Coronary artery (tissue), 2 donors: Measurements from ENCODE around the gene MZF1.

Experiments
- DNase-seq: peaks from one replicate; pipeline ENCODE4 v3.0.0-alpha.2; 2017; ENCODE audit warnings: low spot score
- H3K27ac ChIP-seq, 2 donors: fragments of 200-600 bp; sonication (generic); one replicate each; pipeline ENCODE4 v1.5.1; 2016 to 2019
- H3K4me3 ChIP-seq: fragments of 200-600 bp; sonication (generic); 2 replicates; pipeline ENCODE4 v1.5.1; 2016; ENCODE audit warnings: mild to moderate bottlenecking, moderate library complexity
- TF ChIP-seq, protein P1 (sequence below): fragments of 200-600 bp; sonication (generic); IDR thresholded peaks from one replicate; pipeline ENCODE4 v1.5.1; 2019; ENCODE audit warnings: antibody characterized with exemption

Gene MZF1

DNA sequence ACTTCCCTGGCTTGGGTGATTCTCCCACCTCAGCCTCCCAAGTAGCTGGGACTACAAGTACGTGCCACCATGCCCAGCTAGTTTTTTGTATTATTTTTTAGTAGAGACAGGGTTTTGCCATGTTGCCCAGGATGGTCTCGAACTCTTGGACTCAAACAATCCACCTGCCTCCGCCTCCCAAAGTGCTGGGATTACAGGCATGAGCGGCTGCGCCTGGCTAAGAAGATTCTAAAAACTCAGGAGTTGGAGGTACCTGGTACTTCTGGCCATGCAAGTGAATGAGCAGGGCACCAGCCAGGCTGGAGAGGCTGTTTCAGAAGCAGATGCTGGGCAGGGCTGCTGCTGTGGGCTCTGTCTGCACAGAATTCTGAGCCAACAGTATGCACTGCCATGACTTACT is 6.1 kb downstream of the MZF1 start:
- DNase-seq = no peak
- H3K4me3 ChIP-seq = no peak overlapping the region
- TF ChIP-seq, protein P1, sequence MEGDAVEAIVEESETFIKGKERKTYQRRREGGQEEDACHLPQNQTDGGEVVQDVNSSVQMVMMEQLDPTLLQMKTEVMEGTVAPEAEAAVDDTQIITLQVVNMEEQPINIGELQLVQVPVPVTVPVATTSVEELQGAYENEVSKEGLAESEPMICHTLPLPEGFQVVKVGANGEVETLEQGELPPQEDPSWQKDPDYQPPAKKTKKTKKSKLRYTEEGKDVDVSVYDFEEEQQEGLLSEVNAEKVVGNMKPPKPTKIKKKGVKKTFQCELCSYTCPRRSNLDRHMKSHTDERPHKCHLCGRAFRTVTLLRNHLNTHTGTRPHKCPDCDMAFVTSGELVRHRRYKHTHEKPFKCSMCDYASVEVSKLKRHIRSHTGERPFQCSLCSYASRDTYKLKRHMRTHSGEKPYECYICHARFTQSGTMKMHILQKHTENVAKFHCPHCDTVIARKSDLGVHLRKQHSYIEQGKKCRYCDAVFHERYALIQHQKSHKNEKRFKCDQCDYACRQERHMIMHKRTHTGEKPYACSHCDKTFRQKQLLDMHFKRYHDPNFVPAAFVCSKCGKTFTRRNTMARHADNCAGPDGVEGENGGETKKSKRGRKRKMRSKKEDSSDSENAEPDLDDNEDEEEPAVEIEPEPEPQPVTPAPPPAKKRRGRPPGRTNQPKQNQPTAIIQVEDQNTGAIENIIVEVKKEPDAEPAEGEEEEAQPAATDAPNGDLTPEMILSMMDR = no peak
- H3K27ac ChIP-seq = no peak overlapping the region

DNA sequence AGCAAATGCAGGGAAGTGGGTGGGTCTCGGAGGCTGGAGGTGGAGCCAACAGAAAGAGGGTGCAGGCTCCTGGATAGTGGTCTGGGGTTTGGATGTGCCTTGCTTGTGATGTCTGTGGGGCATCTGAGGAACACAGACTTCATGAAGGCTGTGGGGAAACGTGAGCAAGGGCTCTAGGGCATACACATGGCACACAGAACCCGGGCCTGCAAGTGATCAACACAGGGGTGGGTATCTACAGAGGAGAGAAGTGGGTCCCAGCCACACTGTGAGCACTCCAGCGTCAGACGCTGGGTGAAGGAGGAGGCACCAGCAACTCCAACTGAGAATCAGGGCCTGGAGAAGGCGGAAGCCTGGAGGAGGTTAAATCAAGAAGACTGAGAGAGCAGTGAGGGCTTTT is 9.3 kb downstream of the MZF1 start:
- TF ChIP-seq, protein P1 = no peak
- Histone ChIP-seq H3K27ac (no peak overlapping the region), H3K4me3 (no peak overlapping the region)
- DNase-seq = no peak

DNA sequence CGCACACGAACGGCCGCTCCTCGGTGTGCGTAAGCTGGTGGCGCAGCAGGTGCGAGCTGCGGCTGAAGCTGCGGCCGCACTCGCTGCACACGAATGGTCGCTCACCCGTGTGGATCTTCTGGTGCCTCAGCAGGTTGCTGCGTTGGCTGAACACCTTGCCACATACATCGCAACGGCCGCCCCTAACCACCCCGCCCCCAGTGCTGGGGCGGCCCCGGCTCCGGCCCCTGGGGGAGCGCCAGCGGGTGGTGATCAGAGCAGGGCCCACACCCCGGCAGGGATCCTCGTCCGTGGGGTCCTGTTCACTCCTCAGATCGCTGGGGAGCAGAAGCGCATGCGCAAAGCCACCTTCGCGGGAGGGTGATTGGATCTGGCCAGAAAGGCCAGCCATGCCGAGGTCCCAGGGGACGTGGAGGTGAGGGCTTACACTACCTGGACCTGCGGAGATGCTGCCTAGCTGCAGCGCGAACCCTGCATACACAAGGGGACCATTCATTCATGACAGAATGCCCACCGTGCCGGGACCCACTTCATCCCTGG is 10.0 kb downstream of the MZF1 start:
- no peak for DNase-seq
- TF ChIP-seq, protein P1 = no peak
- Histone ChIP-seq H3K4me3 (peak overlapping the region; percentile 73), H3K27ac (peak overlapping the region in 1 of 2 donors; percentile 70)

DNA sequence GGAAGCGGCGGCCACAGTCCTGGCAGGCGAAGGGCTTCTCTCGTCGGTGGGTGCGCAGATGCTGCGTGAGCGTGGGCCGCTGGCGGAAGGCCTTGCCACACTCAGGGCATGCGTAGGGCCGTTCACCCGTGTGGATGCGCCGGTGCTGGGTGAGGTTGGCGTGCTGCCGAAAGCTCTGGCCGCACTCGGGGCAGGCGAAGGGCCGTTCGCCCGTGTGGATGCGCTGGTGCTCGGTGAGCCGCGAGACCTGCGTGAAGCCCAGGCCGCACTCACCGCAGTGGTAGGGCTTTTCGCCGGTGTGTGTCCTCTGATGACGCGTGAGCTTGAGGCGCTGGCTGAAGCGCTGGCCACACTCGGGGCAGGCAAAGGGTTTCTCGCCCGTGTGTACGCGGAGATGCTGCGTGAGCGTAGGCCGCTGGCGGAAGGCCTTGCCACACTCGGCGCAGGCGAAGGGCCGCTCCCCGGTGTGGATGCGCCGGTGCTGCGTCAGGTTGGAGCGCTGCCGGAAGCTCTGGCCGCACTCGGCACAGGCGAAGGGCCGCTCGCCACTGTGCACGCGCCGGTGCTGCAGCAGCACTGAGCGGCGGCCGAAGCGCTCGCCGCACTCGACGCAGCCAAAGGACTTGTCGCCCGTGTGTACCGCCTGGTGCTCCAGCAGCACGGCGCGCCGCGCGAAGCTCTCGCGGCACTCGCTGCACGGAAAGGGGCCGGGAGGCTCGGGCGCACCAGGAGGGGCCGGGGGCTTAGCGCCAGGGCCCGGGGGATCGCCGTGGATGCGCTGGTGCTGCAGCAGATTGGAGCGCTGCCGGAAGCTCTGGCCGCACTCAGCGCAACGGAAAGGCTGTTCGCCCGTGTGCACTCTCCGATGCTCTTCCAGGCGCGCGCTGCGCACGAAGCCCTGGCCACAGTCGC is 10.8 kb downstream of the MZF1 start:
- Histone ChIP-seq H3K4me3 (peak overlapping the region; percentile 73), H3K27ac (peak overlapping the region in 1 of 2 donors; percentile 70)
- no peak for DNase-seq
- TF ChIP-seq, protein P1 = no peak

DNA sequence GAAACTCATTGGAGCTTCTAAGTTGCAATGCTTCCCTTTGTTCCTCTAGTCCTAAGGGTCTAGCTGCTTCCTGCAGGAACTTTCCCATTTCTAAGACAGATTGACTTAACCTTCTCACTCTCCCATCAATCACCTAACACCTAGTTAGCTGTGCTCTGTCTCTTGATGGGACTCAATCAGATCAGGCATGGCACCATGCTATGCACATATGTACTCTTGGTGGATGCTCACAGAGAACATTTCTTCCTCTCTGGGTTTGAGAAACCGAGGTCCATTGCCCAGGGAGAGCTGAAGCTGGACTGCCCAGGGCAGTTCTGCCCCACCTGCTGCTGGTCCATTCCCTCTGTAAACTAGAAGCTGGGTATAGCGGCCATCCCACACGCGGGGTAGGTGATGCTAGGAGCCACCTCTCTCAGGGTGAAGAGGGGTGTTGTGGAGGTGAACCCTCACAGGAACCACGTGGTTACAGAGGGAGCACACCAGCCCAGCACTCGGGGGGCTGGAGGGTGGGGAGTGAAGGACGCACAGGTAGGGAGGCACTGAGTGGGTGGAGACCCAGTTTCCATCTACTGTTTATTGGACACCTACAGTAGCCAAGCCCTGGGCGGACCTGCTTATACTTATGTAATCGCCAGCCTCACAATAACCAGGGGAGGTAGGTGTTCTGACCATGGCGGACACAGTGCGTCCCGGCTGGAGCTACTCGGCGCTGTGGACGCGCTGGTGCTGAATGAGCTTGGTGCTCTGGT is 11.6 kb downstream of the MZF1 start:
- no peak for DNase-seq
- Histone ChIP-seq H3K4me3 (peak overlapping the region; percentile 73), H3K27ac (peak overlapping the region in 1 of 2 donors; percentile 70)
- TF ChIP-seq, protein P1 = no peak

DNA sequence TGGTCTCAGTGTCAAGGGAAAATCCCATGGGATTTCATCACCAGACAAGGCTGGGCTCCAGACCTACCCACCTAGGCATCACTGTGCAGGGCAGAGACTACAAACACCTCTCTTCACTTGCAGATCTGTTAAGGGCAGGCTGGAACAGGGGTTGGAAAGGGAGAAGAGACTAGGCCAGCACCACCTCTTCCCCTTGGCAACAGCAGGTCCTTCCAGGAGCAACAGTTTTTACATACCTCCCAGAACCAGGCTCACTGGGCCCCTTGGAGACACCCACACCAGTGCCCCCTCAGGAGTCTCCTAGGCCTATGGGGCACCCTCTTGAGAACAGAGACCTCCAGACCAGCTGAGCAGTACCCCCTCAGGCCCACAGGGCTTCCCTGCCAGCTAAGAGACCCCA is 12.2 kb downstream of the MZF1 start:
- TF ChIP-seq, protein P1 = no peak
- no peak overlapping the region for H3K27ac ChIP-seq
- no peak overlapping the region for H3K4me3 ChIP-seq
- DNase-seq = no peak
